ENCODE measurements around the gene POPDC3. TPM values are rescaled to one million over a fixed set of nuclear protein-coding genes. Genes with fewer than 3 reads are reported as not detected.

The POPDC3 gene
- total RNA-seq, 1 donor from 2014 or later: 1.9 TPM

DNA sequence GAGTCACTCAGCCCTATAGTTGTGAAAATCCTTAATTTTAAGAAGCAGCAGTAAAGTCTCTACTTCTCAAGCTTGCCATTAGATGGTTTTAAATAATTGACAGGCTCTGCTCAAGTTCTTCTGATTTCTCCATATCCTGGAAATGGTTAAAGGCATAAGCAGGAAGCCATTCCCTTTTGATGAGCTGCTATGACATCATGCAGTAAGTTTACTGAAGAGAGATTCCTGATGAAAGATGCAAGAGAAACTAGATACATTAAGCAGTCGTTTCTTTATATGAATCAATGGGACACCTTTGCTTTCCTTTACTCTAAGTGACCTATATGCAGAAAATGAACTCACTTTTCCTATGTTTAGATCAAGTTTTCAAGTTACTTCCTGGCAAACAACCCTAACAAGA, 9.8 kb downstream of the POPDC3 start:
- intact Hi-C loops (cut with DNase I): no loop called here
- Histone ChIP-seq H3K4me1 (no peaks in the 10 kb centered on the region), H3K27ac (no peak overlapping the region), H3K27me3 (no peaks in the 10 kb centered on the region), H3K9me3 (no peaks in the 10 kb centered on the region), H3K4me3 (no peak overlapping the region), H3K36me3 (no peaks in the 10 kb centered on the region)
- no peak for DNase-seq
- no peak for ATAC-seq
- TF ChIP-seq, protein P1, sequence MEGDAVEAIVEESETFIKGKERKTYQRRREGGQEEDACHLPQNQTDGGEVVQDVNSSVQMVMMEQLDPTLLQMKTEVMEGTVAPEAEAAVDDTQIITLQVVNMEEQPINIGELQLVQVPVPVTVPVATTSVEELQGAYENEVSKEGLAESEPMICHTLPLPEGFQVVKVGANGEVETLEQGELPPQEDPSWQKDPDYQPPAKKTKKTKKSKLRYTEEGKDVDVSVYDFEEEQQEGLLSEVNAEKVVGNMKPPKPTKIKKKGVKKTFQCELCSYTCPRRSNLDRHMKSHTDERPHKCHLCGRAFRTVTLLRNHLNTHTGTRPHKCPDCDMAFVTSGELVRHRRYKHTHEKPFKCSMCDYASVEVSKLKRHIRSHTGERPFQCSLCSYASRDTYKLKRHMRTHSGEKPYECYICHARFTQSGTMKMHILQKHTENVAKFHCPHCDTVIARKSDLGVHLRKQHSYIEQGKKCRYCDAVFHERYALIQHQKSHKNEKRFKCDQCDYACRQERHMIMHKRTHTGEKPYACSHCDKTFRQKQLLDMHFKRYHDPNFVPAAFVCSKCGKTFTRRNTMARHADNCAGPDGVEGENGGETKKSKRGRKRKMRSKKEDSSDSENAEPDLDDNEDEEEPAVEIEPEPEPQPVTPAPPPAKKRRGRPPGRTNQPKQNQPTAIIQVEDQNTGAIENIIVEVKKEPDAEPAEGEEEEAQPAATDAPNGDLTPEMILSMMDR (IDR thresholded peaks at IDR 0.05): no peak

DNA sequence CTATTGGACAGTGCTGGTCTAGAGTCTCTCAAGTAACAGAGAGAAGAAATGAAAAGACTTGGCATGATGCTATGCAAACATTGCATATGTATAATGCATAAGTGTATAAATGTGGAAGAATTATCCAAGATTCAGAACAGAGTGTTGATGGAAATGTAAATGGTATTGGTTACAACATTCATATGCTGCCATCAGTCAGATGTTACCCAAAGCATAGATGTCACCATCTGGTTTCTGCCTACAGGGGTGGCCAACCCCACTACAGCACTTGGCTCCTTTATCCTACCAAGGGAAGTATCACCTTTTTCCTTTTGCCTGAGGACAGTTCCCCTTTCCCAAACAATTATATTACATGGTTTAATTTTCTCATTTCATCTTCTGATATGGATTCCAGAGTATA, 11.9 kb downstream of the POPDC3 start:
- intact Hi-C loops (cut with DNase I): no loop called here

DNA sequence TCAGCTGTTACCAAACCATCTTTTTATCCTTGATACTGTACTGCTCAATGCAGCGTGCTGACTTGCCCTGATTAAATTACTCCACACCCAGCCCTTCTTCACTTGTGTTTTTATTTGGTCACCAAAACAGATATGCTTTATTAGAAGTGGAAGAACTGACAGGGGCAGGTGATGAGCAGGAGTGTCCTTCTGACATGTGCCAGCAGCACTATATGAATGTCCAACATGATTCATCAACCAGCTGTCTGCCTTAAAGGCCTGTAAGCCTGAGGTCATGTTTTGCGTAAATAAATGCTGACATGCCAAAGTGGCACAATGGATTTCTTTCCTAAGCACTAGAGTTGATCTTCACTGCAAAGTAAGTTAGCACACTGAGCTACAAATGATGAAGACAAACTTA, 15.4 kb downstream of the POPDC3 start:
- TF ChIP-seq, protein P1 (IDR thresholded peaks at IDR 0.05): no peak
- no peak overlapping the region for H3K4me3 ChIP-seq
- no peaks in the 10 kb centered on the region for H3K36me3 ChIP-seq
- H3K4me1 ChIP-seq: no peaks in the 10 kb centered on the region
- no peak overlapping the region for H3K27ac ChIP-seq
- H3K9me3 ChIP-seq: no peaks in the 10 kb centered on the region
- DNase-seq: no peak
- no peak for ATAC-seq
- intact Hi-C loops (cut with DNase I): no loop called here
- H3K27me3 ChIP-seq: no peaks in the 10 kb centered on the region

More for the DNA sequence above, 11.9 kb downstream of the POPDC3 start:
- ATAC-seq (no peak), DNase-seq (no peak)
- H3K27me3 ChIP-seq: no peaks in the 10 kb centered on the region
- H3K4me3 ChIP-seq: no peak overlapping the region
- TF ChIP-seq, protein P1 (IDR thresholded peaks at IDR 0.05): no peak
- no peaks in the 10 kb centered on the region for H3K4me1 ChIP-seq
- H3K27ac ChIP-seq: no peak overlapping the region
- H3K9me3 ChIP-seq: no peaks in the 10 kb centered on the region
- no peaks in the 10 kb centered on the region for H3K36me3 ChIP-seq

DNA sequence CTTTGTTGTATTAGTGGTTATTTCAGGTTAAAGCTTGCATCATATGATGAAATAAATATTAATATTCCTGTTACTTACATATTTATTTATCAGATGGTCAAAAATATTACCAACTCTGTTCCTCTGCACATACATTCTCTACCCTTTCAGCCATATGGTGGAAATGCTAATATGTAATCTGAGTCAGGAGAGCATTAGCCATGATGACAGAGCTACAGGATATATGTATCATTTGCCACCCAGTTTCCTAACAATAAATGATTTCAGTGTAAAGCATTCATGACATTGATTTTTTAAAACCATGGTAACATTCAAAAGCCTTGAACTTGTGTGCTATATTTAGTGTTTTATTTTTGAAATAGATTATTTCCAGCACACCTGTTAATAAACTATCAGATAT, 16.6 kb downstream of the POPDC3 start:
- H3K27ac ChIP-seq: no peak overlapping the region
- H3K36me3 ChIP-seq: no peaks in the 10 kb centered on the region
- intact Hi-C loops (cut with DNase I): no loop called here
- TF ChIP-seq, protein P1 (IDR thresholded peaks at IDR 0.05): no peak
- ATAC-seq (no peak), DNase-seq (no peak)
- no peaks in the 10 kb centered on the region for H3K9me3 ChIP-seq
- H3K4me3 ChIP-seq: no peak overlapping the region
- no peaks in the 10 kb centered on the region for H3K27me3 ChIP-seq
- no peaks in the 10 kb centered on the region for H3K4me1 ChIP-seq

DNA sequence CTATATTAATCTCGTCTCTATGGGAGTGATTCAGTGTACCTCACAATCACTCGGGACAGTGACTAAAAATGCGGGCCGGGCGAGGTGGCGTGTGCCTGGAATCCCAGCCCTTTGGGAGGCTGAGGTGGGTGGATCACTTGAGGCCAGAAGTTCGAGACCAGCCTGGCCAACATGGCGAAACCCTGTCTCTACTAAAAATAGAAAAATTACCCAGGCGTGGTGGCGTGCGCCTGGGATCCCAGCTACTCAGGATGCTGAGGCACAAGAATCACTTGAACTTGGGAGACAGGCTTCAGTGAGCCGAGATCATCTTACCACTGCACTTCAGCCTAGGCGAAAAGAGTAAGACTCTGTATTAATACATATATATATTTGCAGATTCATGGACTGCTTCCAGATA, 17.4 kb downstream of the POPDC3 start:
- H3K27me3 ChIP-seq: no peaks in the 10 kb centered on the region
- H3K27ac ChIP-seq: no peak overlapping the region
- H3K36me3 ChIP-seq: no peaks in the 10 kb centered on the region
- no peaks in the 10 kb centered on the region for H3K9me3 ChIP-seq
- intact Hi-C loops (cut with DNase I): no loop called here
- ATAC-seq (no peak), DNase-seq (no peak)
- TF ChIP-seq, protein P1 (IDR thresholded peaks at IDR 0.05): no peak
- no peaks in the 10 kb centered on the region for H3K4me1 ChIP-seq
- no peak overlapping the region for H3K4me3 ChIP-seq

DNA sequence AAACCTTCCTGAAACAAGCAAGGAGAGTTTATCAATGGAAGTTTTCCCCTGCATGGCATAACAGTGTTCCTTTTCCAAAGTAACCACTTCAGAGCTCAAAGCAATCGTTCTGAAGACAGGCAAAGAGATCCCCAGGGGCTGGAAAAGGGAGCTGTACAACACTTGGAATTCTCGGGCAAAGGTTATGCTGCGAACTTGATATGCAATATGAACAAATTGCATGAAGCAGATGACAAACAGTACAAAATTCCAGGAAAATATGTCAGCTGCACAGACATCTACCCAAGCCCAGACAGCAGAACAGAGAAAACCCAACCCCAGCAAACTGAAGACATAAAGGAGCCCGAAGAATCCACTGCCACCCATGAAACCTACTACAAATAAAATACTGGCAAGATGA, 18.4 kb downstream of the POPDC3 start:
- intact Hi-C loops (cut with DNase I): no loop called here
- no peak overlapping the region for H3K27ac ChIP-seq
- ATAC-seq: no peak
- H3K4me1 ChIP-seq: no peaks in the 10 kb centered on the region
- no peaks in the 10 kb centered on the region for H3K36me3 ChIP-seq
- H3K9me3 ChIP-seq: no peaks in the 10 kb centered on the region
- no peak for DNase-seq
- H3K27me3 ChIP-seq: no peaks in the 10 kb centered on the region
- H3K4me3 ChIP-seq: no peak overlapping the region
- TF ChIP-seq, protein P1 (IDR thresholded peaks at IDR 0.05): no peak

All from upper lobe of right lung (tissue), 1 donor.